ENCODE results near the gene RPL12.

The RPL12 gene

DNA sequence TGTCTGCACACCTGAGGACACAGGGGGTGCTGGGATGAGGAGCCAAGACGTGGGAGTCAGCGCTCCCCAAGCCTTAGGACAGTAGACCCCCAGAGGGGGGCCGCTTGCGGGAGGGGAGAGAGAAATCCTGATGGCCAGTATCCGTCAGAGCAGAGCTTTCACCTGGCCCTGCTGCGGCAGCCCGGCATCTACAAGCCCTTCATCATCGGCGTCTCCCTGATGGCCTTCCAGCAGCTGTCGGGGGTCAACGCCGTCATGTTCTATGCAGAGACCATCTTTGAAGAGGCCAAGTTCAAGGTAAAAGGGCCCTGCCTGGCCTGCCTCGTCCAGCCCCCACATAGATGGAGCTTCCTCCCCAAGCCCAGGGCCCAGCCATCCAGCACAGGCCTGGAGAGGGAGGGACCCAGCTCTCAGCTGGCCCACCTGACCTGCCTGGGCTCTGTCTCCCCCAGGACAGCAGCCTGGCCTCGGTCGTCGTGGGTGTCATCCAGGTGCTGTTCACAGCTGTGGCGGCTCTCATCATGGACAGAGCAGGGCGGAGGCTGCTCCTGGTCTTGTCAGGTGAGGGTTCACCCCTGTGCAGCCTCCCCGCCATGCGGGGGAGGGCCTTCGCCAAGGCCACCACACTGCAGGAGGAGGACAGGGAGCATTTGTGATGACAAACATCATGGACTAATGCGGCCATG, 47.6 kb downstream of the RPL12 start:
- no peak for DNase-seq (ENCODE audit: low read depth)

DNA sequence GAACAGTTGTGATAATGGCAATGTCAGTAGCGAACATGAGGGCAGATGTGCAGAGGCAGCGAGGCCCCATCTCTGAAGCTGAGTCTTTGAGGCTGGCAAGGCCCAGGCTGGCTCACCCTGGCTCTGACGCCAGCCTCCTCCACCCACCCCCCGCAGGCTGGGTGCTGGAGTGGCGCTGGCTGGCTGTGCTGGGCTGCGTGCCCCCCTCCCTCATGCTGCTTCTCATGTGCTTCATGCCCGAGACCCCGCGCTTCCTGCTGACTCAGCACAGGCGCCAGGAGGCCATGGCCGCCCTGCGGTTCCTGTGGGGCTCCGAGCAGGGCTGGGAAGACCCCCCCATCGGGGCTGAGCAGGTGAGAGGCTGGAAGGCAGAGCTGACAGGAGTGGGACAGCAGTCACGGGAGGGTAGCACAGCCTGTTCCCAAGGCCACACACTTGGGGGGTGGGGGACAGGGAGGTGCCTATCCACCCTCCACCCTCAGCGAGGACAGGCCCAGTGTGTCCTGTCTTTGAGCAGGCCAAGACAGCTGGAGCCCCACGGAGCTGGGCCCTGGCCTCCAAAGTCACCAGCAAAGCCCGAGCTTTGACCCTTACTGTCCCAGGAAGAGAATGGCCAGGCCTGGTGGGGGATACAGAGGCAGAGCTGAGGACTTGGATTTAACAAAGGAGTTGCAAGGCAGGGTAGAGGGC, 48.7 kb downstream of the RPL12 start:
- no peak for DNase-seq (ENCODE audit: low read depth)

DNA sequence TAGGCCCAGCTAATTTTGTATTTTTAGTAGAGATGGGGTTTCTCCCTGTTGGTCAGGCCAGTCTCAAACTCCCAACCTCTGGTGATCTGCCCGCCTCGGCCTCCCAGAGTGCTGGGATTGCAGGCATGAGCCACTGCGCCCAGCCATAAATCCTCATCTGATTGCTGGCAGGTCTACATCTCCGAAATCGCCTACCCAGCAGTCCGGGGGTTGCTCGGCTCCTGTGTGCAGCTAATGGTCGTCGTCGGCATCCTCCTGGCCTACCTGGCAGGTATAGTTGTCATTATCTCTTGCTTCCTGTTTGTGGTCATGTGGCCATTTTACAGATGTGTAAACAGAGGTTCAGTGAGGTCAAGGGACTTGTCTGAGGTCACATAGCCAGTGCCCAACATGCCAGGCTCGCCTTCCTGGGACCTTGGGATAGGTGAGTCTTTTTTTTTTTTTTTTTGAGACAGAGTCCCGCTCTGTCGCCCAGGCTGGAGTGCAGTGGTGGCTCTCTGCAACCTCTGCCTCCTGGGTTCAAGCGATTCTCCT, 51.4 kb downstream of the RPL12 start:
- DNase-seq (ENCODE audit: low read depth): no peak

DNA sequence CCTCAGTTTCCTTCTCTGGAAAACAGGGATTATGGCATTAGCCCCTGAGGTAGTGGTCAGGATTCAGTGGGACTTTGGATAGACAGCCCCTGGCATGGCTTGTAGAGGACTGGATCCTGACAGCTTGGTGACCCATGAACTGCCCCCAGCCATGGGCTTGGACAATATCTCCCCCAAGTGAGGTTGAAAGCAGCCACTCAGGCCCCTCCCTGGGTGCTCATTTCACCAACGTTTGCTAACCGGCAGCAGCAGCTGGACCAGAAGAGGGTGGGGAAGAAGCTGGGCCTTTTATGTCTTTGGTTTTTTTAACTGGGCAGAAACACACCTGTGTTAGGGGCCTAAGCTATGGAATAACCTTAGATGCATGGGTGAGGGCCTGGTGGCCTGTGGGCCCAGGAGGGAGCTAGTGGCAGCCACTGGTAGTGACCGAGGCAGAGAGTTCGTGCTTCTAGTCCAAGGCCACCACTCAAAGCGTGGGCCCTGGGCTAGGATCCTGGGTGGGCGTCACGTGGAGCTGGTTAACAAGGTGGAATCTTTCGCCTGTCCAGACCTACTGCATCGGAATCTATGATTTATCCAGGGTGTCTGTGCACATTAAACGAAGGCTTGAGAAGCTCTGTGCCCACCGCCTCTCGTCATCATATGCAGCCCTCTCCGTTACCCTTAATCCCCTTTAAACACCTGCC, 52.3 kb downstream of the RPL12 start:
- no peak for DNase-seq (ENCODE audit: low read depth)

DNA sequence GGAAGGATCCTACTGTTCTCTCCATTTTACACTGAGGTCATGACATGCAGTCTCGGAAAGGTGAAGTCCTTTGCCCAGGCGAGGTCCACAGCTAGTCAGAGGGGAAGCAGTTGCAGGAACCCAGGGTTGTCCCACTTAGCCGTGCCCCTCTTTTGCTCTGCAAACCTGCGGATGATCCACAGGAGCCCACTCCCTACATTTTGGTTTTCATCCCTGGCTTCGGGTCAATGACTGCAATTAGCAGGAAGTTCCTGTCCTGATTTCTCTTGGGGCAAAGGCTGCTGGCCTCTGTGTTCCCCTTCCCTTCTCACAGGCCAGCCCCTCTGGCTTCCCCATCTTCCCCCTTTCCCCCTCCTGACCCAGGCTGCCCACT, 52.9 kb downstream of the RPL12 start:
- DNase-seq (ENCODE audit: low read depth): no peak

All from non-pigmented ciliary epithelial cell (primary cell).